Loucy (cell line): ENCODE results near the gene CAMK2N2.

Experiments
- H2AFZ ChIP-seq: fragments of 200-600 bp; sonication (generic); 2 replicates; pipeline ENCODE4 v1.6.0; 2016; ENCODE audit warnings: antibody characterized with exemption, mild to moderate bottlenecking, low read length, moderate library complexity
- H3F3A ChIP-seq: fragments of 200-600 bp; 2 replicates; pipeline ENCODE4 v1.6.0; 2016; ENCODE audit warnings: antibody characterized with exemption, low read depth, mild to moderate bottlenecking
- H3K27me3 ChIP-seq: fragments of 200-600 bp; sonication (generic); 2 replicates; pipeline ENCODE4 v1.6.1; 2014; ENCODE audit warnings: low read length, mild to moderate bottlenecking; ENCODE audit not compliant: insufficient read depth, poor library complexity, severe bottlenecking
- H3K36me3 ChIP-seq: fragments of 200-600 bp; sonication (generic); 2 replicates; pipeline ENCODE4 v1.6.1; 2016; ENCODE audit warnings: low read length; ENCODE audit not compliant: insufficient read depth
- H3K4me1 ChIP-seq: fragments of 200-600 bp; sonication (generic); 2 replicates; pipeline ENCODE4 v1.5.1; 2014; ENCODE audit warnings: low read length, mild to moderate bottlenecking; ENCODE audit not compliant: insufficient read depth, poor library complexity, severe bottlenecking
- H3K4me2 ChIP-seq: fragments of 200-600 bp; sonication (generic); 2 replicates; pipeline ENCODE4 v1.6.0; 2014; ENCODE audit warnings: antibody characterized with exemption, low read length, low read depth, mild to moderate bottlenecking; ENCODE audit not compliant: poor library complexity, severe bottlenecking
- H3K4me3 ChIP-seq: fragments of 200-600 bp; sonication (generic); 2 replicates; pipeline ENCODE4 v1.5.1; 2014; ENCODE audit warnings: low read length, mild to moderate bottlenecking, mixed read lengths; ENCODE audit not compliant: poor library complexity, severe bottlenecking
- H3K79me2 ChIP-seq: fragments of 200-600 bp; sonication (generic); 2 replicates; pipeline ENCODE4 v1.6.1; 2014; ENCODE audit warnings: low read length; ENCODE audit not compliant: insufficient read depth
- H3K9ac ChIP-seq: fragments of 200-600 bp; sonication (generic); 2 replicates; pipeline ENCODE4 v1.6.0; 2014; ENCODE audit warnings: mild to moderate bottlenecking, low read depth, low read length, moderate library complexity; ENCODE audit not compliant: poor library complexity, severe bottlenecking
- H3K9me2 ChIP-seq: fragments of 200-600 bp; sonication (generic); replicated peaks from 2 replicates; pipeline ENCODE4 v1.6.1; 2016; ENCODE audit warnings: low read depth, low read length, mixed read lengths
- H3K9me3 ChIP-seq: fragments of 200-600 bp; sonication (generic); 2 replicates; pipeline ENCODE4 v1.6.1; 2014; ENCODE audit warnings: mild to moderate bottlenecking, antibody characterized with exemption, low read length, low read depth; ENCODE audit not compliant: insufficient read depth
- H4K20me1 ChIP-seq: fragments of 200-600 bp; sonication (generic); 2 replicates; pipeline ENCODE4 v1.6.0; 2014; ENCODE audit warnings: antibody characterized with exemption, low read length, mild to moderate bottlenecking; ENCODE audit not compliant: insufficient read depth, poor library complexity, severe bottlenecking
- CTCF ChIP-seq: fragments of 200-600 bp; sonication (generic); conservative IDR thresholded peaks from 2 replicates; pipeline ENCODE4 v1.5.1; 2014; ENCODE audit warnings: mild to moderate bottlenecking, antibody characterized with exemption, low read length
- EZH2phosphoT487 ChIP-seq: fragments of 200-600 bp; IDR thresholded peaks from 2 replicates; pipeline ENCODE4 v1.6.1; 2018; ENCODE audit warnings: antibody characterized with exemption, mild to moderate bottlenecking, moderate library complexity, borderline replicate concordance

The CAMK2N2 gene

GRCh38 chr3:184227481-184227935 lies 33.8 kb downstream of the CAMK2N2 start:
- Histone ChIP-seq H3K4me3 (no peak overlapping the region), H3K27me3 (no peaks in the 10 kb centered on the region), H3K79me2 (no peaks in the 10 kb centered on the region), H3K9ac (no peak overlapping the region), H3K4me1 (no peaks in the 10 kb centered on the region), H3F3A (no peaks in the 10 kb centered on the region), H3K9me2 (no peaks in the 10 kb centered on the region), H3K4me2 (no peak overlapping the region), H2AFZ (no peak overlapping the region), H3K36me3 (no peaks in the 10 kb centered on the region), H3K9me3 (no peaks in the 10 kb centered on the region), H4K20me1 (no peaks in the 10 kb centered on the region)
- TF ChIP-seq CTCF (peak; percentile 85), EZH2phosphoT487 (no peak)

DNA sequence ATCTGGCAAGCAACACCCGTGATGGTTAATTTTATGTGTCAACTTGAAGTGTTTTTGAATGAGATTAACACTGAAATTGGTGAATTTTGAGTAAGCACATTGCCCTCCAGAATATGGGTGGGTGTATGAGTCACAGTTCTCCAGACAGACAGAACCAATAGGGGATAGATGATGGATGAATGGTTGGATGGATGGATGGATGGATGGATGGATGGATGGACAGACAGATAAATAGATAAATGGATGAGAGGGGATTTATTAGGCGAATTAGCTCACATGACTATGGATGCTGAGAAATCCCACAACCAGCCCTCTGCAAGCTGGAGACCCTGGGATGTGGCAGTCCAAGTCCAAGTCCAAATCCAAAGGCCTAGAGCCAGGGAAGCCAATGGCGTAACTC lies 37.4 kb downstream of the CAMK2N2 start:
- H3K27me3 ChIP-seq: no peaks in the 10 kb centered on the region
- H3F3A ChIP-seq: no peaks in the 10 kb centered on the region
- no peak overlapping the region for H3K4me2 ChIP-seq
- no peaks in the 10 kb centered on the region for H3K9me2 ChIP-seq
- TF ChIP-seq EZH2phosphoT487 (no peak), CTCF (no peak)
- no peak overlapping the region for H3K9ac ChIP-seq
- H3K4me3 ChIP-seq: no peak overlapping the region
- H4K20me1 ChIP-seq: no peaks in the 10 kb centered on the region
- no peaks in the 10 kb centered on the region for H3K4me1 ChIP-seq
- H3K36me3 ChIP-seq: no peaks in the 10 kb centered on the region
- no peaks in the 10 kb centered on the region for H3K79me2 ChIP-seq
- no peak overlapping the region for H2AFZ ChIP-seq
- no peaks in the 10 kb centered on the region for H3K9me3 ChIP-seq

DNA sequence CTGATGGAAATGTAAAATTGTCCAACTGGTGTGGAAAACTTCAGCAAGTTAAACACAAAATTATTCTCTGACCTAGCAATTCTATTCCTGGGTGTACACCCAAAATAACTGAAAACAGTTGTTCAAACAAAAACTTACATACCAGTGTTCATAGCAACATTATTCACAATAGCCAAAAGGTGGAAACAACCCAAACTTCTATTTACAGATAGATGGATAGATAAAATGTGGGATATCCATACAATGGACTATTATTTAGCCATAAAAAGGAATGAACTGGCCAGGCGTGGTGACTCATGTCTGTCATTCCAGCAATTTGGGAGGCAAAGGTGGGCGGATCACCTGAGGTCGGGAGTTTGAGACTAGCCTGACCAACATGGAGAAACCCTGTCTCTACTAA lies 38.8 kb downstream of the CAMK2N2 start:
- H3K36me3 ChIP-seq: no peaks in the 10 kb centered on the region
- H2AFZ ChIP-seq: no peak overlapping the region
- TF ChIP-seq CTCF (no peak), EZH2phosphoT487 (no peak)
- no peak overlapping the region for H3K9ac ChIP-seq
- H4K20me1 ChIP-seq: no peaks in the 10 kb centered on the region
- no peaks in the 10 kb centered on the region for H3K79me2 ChIP-seq
- no peaks in the 10 kb centered on the region for H3K9me2 ChIP-seq
- no peaks in the 10 kb centered on the region for H3K9me3 ChIP-seq
- H3K4me3 ChIP-seq: no peak overlapping the region
- H3K4me2 ChIP-seq: no peak overlapping the region
- no peaks in the 10 kb centered on the region for H3F3A ChIP-seq
- no peaks in the 10 kb centered on the region for H3K4me1 ChIP-seq
- H3K27me3 ChIP-seq: no peaks in the 10 kb centered on the region
